ENCODE results near the gene RAD17. TPM values are rescaled to one million over a fixed set of nuclear protein-coding genes. Genes with fewer than 3 reads are reported as not detected.

The RAD17 gene
- total RNA-seq, 1 experiment from 2014 or later: 19.3 TPM

DNA sequence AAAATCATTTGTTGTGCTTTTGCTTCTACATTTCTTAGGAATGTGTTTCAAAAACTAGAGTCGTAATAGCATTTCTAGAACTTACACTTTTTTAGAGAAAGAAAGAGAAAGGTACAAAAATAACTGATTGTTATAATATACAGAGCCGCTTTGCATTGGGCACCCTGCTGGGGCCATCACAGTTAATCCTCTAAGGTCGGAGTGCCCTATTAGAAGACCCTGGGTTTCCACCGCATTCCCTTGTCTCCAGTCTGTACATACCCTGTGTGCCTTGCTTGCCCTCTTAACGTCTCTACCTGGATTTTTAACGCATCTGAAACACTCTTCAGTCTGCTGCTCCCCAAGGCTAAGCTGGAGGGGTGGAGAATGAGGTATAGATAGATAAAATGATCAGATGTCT is 46.6 kb downstream of the RAD17 start:
- POLR2A ChIA-PET (ENCODE audit: low non-redundant PET): no interaction called here
- no peak overlapping the region for H3K4me3 ChIP-seq (ENCODE audit: low read depth, low read length, poor library complexity, severe bottlenecking)
- H3K27me3 ChIP-seq (replicated peaks; ENCODE audit: insufficient read depth, low read depth, low read length, poor library complexity): no peaks in the 10 kb centered on the region
- no peaks in the 10 kb centered on the region for H3K9me3 ChIP-seq (ENCODE audit: low read depth, low read length, poor library complexity, severe bottlenecking)
- intact Hi-C loops (cut with micrococcal nuclease; ENCODE audit: unreplicated experiment): no loop called here
- DNase-seq (ENCODE audit: low spot score): no peak
- no peak overlapping the region for H3K27ac ChIP-seq (ENCODE audit: low read depth, low read length, poor library complexity, severe bottlenecking)
- BruUV-seq (replicated peaks): no TSS peak
- TF ChIP-seq EZH2 (IDR thresholded peaks at IDR 0.05; ENCODE audit: borderline replicate concordance, low read depth, low read length, poor library complexity, severe bottlenecking): no peak
- TF ChIP-seq, protein P1, sequence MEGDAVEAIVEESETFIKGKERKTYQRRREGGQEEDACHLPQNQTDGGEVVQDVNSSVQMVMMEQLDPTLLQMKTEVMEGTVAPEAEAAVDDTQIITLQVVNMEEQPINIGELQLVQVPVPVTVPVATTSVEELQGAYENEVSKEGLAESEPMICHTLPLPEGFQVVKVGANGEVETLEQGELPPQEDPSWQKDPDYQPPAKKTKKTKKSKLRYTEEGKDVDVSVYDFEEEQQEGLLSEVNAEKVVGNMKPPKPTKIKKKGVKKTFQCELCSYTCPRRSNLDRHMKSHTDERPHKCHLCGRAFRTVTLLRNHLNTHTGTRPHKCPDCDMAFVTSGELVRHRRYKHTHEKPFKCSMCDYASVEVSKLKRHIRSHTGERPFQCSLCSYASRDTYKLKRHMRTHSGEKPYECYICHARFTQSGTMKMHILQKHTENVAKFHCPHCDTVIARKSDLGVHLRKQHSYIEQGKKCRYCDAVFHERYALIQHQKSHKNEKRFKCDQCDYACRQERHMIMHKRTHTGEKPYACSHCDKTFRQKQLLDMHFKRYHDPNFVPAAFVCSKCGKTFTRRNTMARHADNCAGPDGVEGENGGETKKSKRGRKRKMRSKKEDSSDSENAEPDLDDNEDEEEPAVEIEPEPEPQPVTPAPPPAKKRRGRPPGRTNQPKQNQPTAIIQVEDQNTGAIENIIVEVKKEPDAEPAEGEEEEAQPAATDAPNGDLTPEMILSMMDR (conservative IDR thresholded peaks at IDR 0.05; ENCODE audit: low read depth, low read length): no peak
- no peaks in the 10 kb centered on the region for H3K4me1 ChIP-seq (ENCODE audit: insufficient read depth, low read length, poor library complexity, severe bottlenecking)
- CTCF ChIA-PET: no interaction called here
- peaks cover 17% of the 10 kb centered on the region for H3K36me3 ChIP-seq (ENCODE audit: insufficient read depth, low read length, poor library complexity, severe bottlenecking)

DNA sequence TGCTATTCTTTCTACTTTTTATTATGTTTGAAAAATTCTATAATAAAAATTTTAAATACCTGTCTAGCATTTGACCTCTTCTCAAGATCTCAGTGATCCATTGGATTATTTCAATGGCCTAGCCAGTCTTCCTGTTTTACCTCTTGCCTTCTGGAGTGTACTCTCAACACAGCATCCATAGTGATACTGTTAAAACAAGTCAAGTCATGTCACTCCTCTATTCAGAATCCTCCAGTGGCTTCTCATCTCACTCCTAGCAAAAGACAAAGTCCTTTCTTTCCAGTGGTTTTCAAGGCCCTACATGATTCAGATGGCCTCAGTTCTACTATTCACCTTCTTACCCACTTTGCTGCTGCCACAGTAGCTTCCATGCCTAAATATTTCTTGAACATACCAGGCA is 47.1 kb downstream of the RAD17 start:
- Histone ChIP-seq H3K9me3 (ENCODE audit: low read depth, low read length, poor library complexity, severe bottlenecking) (no peaks in the 10 kb centered on the region), H3K27me3 (replicated peaks; ENCODE audit: insufficient read depth, low read depth, low read length, poor library complexity) (no peaks in the 10 kb centered on the region), H3K4me1 (ENCODE audit: insufficient read depth, low read length, poor library complexity, severe bottlenecking) (no peaks in the 10 kb centered on the region), H3K4me3 (ENCODE audit: low read depth, low read length, poor library complexity, severe bottlenecking) (no peak overlapping the region), H3K36me3 (ENCODE audit: insufficient read depth, low read length, poor library complexity, severe bottlenecking) (peaks cover 13% of the 10 kb centered on the region), H3K27ac (ENCODE audit: low read depth, low read length, poor library complexity, severe bottlenecking) (no peak overlapping the region)
- TF ChIP-seq, protein P1 (conservative IDR thresholded peaks at IDR 0.05; ENCODE audit: low read depth, low read length): no peak
- TF ChIP-seq EZH2 (IDR thresholded peaks at IDR 0.05; ENCODE audit: borderline replicate concordance, low read depth, low read length, poor library complexity, severe bottlenecking): no peak
- intact Hi-C loops (cut with micrococcal nuclease; ENCODE audit: unreplicated experiment): no loop called here
- BruUV-seq (replicated peaks): no TSS peak
- ChIA-PET POLR2A (ENCODE audit: low non-redundant PET) (no interaction called here), CTCF (no interaction called here)
- DNase-seq (ENCODE audit: low spot score): no peak

DNA sequence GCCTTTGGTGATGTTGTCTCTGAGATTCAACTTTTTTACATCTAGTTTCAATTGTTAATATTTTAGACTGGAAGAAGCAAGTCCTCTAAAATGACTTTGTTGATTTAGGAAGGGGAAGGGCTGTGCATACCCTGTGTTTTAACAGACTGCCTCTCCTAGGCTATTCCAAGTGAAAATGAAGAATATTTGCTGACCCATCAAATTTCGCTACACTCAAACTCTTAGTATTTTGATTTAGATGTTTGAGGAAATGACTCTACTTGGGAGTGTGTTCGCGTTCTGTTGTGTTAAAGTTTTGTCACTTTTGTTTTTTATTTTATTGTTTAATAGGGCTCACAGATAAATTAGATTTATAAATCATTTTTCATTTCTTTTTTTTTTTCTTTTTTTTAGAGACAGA is 48.9 kb downstream of the RAD17 start:
- intact Hi-C loops (cut with micrococcal nuclease; ENCODE audit: unreplicated experiment): no loop called here

More for the DNA sequence above, 48.9 kb downstream of the RAD17 start:
- no peak for DNase-seq (ENCODE audit: low spot score)
- Histone ChIP-seq H3K4me3 (ENCODE audit: low read depth, low read length, poor library complexity, severe bottlenecking) (no peak overlapping the region), H3K36me3 (ENCODE audit: insufficient read depth, low read length, poor library complexity, severe bottlenecking) (peaks cover 13% of the 10 kb centered on the region), H3K4me1 (ENCODE audit: insufficient read depth, low read length, poor library complexity, severe bottlenecking) (no peaks in the 10 kb centered on the region), H3K9me3 (ENCODE audit: low read depth, low read length, poor library complexity, severe bottlenecking) (no peaks in the 10 kb centered on the region), H3K27ac (ENCODE audit: low read depth, low read length, poor library complexity, severe bottlenecking) (no peak overlapping the region), H3K27me3 (replicated peaks; ENCODE audit: insufficient read depth, low read depth, low read length, poor library complexity) (no peaks in the 10 kb centered on the region)
- TF ChIP-seq EZH2 (IDR thresholded peaks at IDR 0.05; ENCODE audit: borderline replicate concordance, low read depth, low read length, poor library complexity, severe bottlenecking): no peak
- TF ChIP-seq, protein P1 (conservative IDR thresholded peaks at IDR 0.05; ENCODE audit: low read depth, low read length): no peak
- POLR2A ChIA-PET (ENCODE audit: low non-redundant PET): no interaction called here
- CTCF ChIA-PET: no interaction called here
- BruUV-seq (replicated peaks): no TSS peak

Data from A673 (cell line).